ENCODE results near the gene TNF.

Gene TNF

GRCh38 chr6:31529329-31530150, 45.8 kb upstream of the TNF start:
- no peak for DNase-seq (ENCODE audit: low spot score)
- H3K9me3 ChIP-seq (ENCODE audit: severe bottlenecking): no peaks in the 10 kb centered on the region
- H3K27me3 ChIP-seq (ENCODE audit: insufficient read depth, poor library complexity, severe bottlenecking): no peaks in the 10 kb centered on the region
- H3K4me3 ChIP-seq (ENCODE audit: severe bottlenecking): no peak overlapping the region
- no peak for TF ChIP-seq CTCF (IDR thresholded peaks at IDR 0.05; ENCODE audit: poor library complexity, severe bottlenecking)
- no peak overlapping the region for H3K27ac ChIP-seq (ENCODE audit: poor library complexity, severe bottlenecking)
- peaks cover 46% of the 10 kb centered on the region for H3K36me3 ChIP-seq (ENCODE audit: low read depth)
- H3K4me1 ChIP-seq (ENCODE audit: insufficient read depth, poor library complexity, severe bottlenecking): no peaks in the 10 kb centered on the region
- peak; percentile 31 for ATAC-seq (ENCODE audit: low read depth)

GRCh38 chr6:31530659-31531058, 44.7 kb upstream of the TNF start:
- H3K27me3 ChIP-seq (ENCODE audit: insufficient read depth, poor library complexity, severe bottlenecking): no peaks in the 10 kb centered on the region
- ATAC-seq (ENCODE audit: low read depth) (no peak), DNase-seq (ENCODE audit: low spot score) (no peak)
- no peak for TF ChIP-seq CTCF (IDR thresholded peaks at IDR 0.05; ENCODE audit: poor library complexity, severe bottlenecking)
- no peak overlapping the region for H3K4me3 ChIP-seq (ENCODE audit: severe bottlenecking)
- no peaks in the 10 kb centered on the region for H3K4me1 ChIP-seq (ENCODE audit: insufficient read depth, poor library complexity, severe bottlenecking)
- H3K9me3 ChIP-seq (ENCODE audit: severe bottlenecking): no peaks in the 10 kb centered on the region
- peaks cover 57% of the 10 kb centered on the region for H3K36me3 ChIP-seq (ENCODE audit: low read depth)
- H3K27ac ChIP-seq (ENCODE audit: poor library complexity, severe bottlenecking): no peak overlapping the region

GRCh38 chr6:31531162-31531561, 44.2 kb upstream of the TNF start:
- Histone ChIP-seq H3K36me3 (ENCODE audit: low read depth) (peaks cover 62% of the 10 kb centered on the region), H3K9me3 (ENCODE audit: severe bottlenecking) (no peaks in the 10 kb centered on the region), H3K27ac (ENCODE audit: poor library complexity, severe bottlenecking) (no peak overlapping the region), H3K4me1 (ENCODE audit: insufficient read depth, poor library complexity, severe bottlenecking) (no peaks in the 10 kb centered on the region), H3K4me3 (ENCODE audit: severe bottlenecking) (no peak overlapping the region), H3K27me3 (ENCODE audit: insufficient read depth, poor library complexity, severe bottlenecking) (no peaks in the 10 kb centered on the region)
- no peak for DNase-seq (ENCODE audit: low spot score)
- no peak for ATAC-seq (ENCODE audit: low read depth)
- no peak for TF ChIP-seq CTCF (IDR thresholded peaks at IDR 0.05; ENCODE audit: poor library complexity, severe bottlenecking)

- H3K4me1 ChIP-seq (ENCODE audit: insufficient read depth, poor library complexity, severe bottlenecking): no peaks in the 10 kb centered on the region
- peaks cover 70% of the 10 kb centered on the region for H3K36me3 ChIP-seq (ENCODE audit: low read depth)
- TF ChIP-seq CTCF (IDR thresholded peaks at IDR 0.05; ENCODE audit: poor library complexity, severe bottlenecking): no peak
- no peak overlapping the region for H3K27ac ChIP-seq (ENCODE audit: poor library complexity, severe bottlenecking)
- DNase-seq (ENCODE audit: low spot score) (no peak), ATAC-seq (ENCODE audit: low read depth) (no peak)
- H3K27me3 ChIP-seq (ENCODE audit: insufficient read depth, poor library complexity, severe bottlenecking): no peaks in the 10 kb centered on the region
- H3K9me3 ChIP-seq (ENCODE audit: severe bottlenecking): no peaks in the 10 kb centered on the region
- no peak overlapping the region for H3K4me3 ChIP-seq (ENCODE audit: severe bottlenecking)
These were observed 43.4 kb upstream of the TNF start for GRCh38 chr6:31531771-31532643.
